G401 (cell line): ENCODE data around the gene SPARC. TPM values are rescaled to one million over a fixed set of nuclear protein-coding genes. Genes with fewer than 3 reads are reported as not detected.

Experiments
- DNase-seq: peaks from one replicate; pipeline ENCODE4 v3.0.0-alpha.2; 2015; ENCODE audit warnings: low spot score
- in situ Hi-C: cut with HindIII; loops from 2 replicates; pipeline ENCODE4 v1.10.0; 2016; ENCODE audit warnings: low sequenced_read_pairs, mixed read lengths
- total RNA-seq: library from RNA; depleted of rRNA; stranded (reverse); fragments of >200 nt; shearing (Covaris generic); gene quantifications from 2 replicates; pipeline ENCODE4 v1.2.3, GENCODE V29; 2014

Gene SPARC
- total RNA-seq, 1 experiment from 2014 or later: 247 TPM

GRCh38 chr5:151633892-151634291 lies 52.8 kb downstream of the SPARC start:
- in situ Hi-C loops: no loop called here
- no peak for DNase-seq

GRCh38 chr5:151632941-151633340 lies 53.8 kb downstream of the SPARC start:
- in situ Hi-C loops: no loop called here
- DNase-seq: no peak

GRCh38 chr5:151632524-151632923 lies 54.2 kb downstream of the SPARC start:
- in situ Hi-C loops: no loop called here
- DNase-seq: no peak

- in situ Hi-C loops: no loop called here
- no peak for DNase-seq
These were observed 54.8 kb downstream of the SPARC start for GRCh38 chr5:151631941-151632340.

- in situ Hi-C loops: no loop called here
- DNase-seq: no peak
These were observed 56.6 kb downstream of the SPARC start for GRCh38 chr5:151630088-151630487.

- in situ Hi-C loops: no loop called here
- DNase-seq: no peak
These were observed 58.4 kb downstream of the SPARC start for GRCh38 chr5:151628112-151628823.

GRCh38 chr5:151627650-151628049 lies 59.1 kb downstream of the SPARC start:
- no peak for DNase-seq
- in situ Hi-C loops: no loop called here

- no peak for DNase-seq
- in situ Hi-C loops: no loop called here
These were observed 61.4 kb downstream of the SPARC start for GRCh38 chr5:151625285-151625684.

GRCh38 chr5:151624476-151624875 lies 62.2 kb downstream of the SPARC start:
- DNase-seq: peak; percentile 96
- in situ Hi-C loops: no loop called here

- in situ Hi-C loops: no loop called here
- DNase-seq: peak; percentile 50
These were observed 64.2 kb downstream of the SPARC start for GRCh38 chr5:151622367-151623088.

- in situ Hi-C loops: no loop called here
These were observed 66.3 kb downstream of the SPARC start for GRCh38 chr5:151620461-151620840.

GRCh38 chr5:151619812-151620460 lies 66.8 kb downstream of the SPARC start:
- no peak for DNase-seq
- in situ Hi-C loops: no loop called here

More at GRCh38 chr5:151620461-151620840, 66.3 kb downstream of the SPARC start:
- no peak for DNase-seq

- DNase-seq: no peak
- in situ Hi-C loops: no loop called here
These were observed 67.8 kb downstream of the SPARC start for GRCh38 chr5:151618907-151619306.

GRCh38 chr5:151617841-151618710 lies 68.6 kb downstream of the SPARC start:
- in situ Hi-C loops: no loop called here
- no peak for DNase-seq

GRCh38 chr5:151617383-151617840 lies 69.3 kb downstream of the SPARC start:
- in situ Hi-C loops: no loop called here
- DNase-seq: no peak

- in situ Hi-C loops: no loop called here
- DNase-seq: no peak
These were observed 71.3 kb downstream of the SPARC start for GRCh38 chr5:151615431-151615830.

GRCh38 chr5:151614565-151614964 lies 72.2 kb downstream of the SPARC start:
- DNase-seq: no peak
- in situ Hi-C loops: no loop called here

- in situ Hi-C loops: no loop called here
- peak; percentile 68 for DNase-seq
These were observed 73.9 kb downstream of the SPARC start for GRCh38 chr5:151612689-151613427.
